Activated CD8-positive, alpha-beta memory T cell treated with anti-CD3 and anti-CD28 coated beads, Interleukin-2, amount 50 U/mL, for 4 hours (primary cell): ENCODE measurements around the gene LZIC.

Experiments used
- DNase-seq: peaks from one replicate; pipeline ENCODE4 v3.0.0-alpha.2; 2020

Gene LZIC

DNA sequence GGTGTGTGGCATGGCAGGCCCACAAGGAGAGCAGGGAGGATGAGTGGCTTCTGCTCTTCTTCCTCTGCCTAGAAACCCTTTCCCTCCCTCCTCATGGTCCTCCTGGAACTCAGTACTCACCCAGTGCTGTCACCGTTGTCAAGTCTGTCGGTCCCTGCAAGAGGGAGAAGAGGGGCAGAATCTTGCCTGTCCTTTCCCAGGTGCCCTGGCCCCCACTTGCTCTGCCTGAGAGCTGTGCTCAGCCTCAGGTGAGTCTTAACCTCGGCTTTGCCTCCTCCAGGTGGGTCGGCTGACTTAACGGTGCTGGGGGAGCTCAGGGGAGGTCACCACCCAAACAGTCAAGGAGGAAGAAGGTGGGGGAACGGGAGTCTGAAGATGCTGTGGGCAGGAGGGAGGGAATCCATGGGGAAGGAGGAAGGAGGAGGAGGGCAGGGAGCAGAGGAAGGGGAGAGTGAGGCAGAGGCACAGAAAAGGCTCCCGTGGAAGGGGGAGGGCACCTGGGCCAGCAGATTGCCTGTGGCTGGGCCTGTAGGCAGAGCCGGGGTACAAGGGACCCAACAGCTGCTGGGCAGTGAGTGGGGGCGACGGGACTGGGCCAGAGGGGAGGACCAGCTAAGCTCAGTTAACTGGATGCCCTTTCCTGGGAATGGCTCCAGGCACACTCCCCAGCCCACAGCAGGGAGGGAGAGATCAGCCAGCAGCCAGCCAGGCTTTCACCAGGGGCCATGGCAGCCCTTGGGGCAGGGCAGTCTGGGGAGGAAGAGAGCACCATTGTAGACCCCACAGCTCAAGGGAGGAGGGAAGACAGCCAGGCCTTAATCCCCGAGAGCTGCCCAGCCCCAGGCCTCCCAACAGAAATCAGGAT, 59.4 kb downstream of the LZIC start:
- no peak for DNase-seq

DNA sequence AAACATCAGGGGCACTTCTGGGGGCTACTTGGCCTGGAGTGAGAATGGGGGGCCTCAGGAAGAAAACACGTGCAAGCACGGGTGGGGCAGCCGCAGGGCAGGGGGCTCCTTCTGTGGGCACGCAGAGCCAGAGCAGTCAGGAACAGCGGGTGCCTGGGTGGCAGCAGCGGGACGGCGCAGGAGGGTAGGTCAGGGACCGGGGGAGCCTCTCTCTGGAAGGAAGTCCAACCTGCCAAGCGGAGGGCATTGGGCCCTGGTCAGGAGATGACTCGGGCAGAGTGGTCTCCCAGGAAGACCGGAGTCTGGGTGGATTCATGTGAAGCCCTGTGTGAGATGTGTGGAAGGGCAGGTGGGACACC, 60.3 kb downstream of the LZIC start:
- no peak for DNase-seq

DNA sequence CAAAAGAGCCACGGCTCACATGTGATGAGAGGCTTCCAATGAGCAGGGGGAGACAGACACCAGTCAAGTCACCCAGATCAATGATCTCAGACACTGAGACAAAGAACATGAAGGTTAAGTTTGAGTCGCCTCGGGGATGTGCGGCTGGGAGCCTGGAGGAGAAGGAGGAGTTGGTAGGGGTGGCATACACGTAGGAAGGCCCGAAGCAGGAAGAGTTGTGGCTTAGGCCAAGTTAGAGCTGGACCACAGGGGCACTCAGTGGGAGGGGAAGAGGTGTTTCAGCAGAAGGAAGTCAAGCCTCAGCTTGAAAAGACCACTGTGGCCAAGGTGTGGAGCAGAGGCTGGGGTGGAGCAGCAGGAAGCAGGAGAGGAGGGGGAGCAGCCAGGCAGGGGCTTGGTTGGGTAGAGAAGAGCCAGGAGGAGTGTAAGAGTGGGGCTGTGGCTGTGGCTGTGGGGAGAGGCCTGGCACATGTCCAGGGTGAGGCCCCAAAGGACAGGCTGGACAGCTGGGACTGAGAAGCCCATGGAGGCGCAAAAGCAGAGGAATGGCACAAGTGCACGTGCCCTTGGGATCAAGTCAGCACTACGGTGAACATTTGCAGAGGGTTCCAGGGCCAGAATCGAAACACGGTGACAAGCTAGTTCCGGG, 60.8 kb downstream of the LZIC start:
- no peak for DNase-seq

DNA sequence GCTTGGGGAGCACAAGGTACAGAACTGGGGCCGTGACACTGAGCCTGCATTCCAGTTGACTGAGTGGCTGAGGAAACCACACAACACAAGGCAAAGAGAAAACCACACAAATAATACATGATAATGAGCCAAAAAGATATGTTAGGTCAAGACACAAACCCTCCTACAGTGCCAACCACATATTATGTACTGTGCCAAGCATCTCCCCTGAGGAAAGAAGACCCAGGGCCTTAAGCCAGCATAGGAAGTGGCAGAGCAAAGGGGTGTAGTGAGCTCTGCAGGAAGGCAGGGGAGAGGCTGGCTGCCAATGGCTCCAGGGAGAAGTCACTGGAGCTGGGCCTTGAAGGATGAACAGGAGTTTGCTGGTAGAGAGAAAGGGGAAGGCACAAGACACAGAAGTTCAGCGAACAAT, 61.3 kb downstream of the LZIC start:
- no peak for DNase-seq
